ENCODE measurements around the gene RAD9A. TPM values are rescaled to one million over a fixed set of nuclear protein-coding genes. Genes with fewer than 3 reads are reported as not detected.

RAD9A gene
- total RNA-seq, 1 donor from 2014 or later: 28.9 TPM

DNA sequence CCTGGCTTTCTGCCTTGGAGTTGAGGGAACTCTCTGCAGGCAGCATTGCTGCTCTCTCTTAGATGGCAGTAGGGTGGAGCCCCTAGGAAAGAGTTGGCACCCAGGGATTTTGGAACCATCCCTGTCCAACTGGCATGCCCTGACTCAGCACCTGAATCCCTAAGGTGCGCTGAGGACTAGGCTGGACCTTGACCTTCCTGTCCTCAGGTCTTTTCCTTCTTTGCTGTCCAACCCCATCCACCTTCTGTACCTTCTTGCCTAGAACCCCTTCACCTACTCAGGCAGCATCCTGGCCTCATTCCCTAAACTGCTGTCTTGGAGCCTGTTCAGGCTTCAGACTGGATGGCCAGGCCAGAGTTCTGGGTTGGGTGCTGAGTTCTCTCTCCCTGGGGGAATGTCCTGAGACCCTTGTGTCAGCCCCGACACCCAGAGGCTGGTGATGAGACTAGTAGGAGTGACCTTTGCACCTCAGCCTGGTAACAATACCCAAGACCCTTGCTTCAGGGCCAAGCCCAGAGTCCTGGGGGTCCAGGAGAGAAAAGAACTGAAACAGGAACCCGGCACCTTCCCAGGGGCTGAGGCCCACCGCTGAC is 35.9 kb upstream of the RAD9A start:
- Histone ChIP-seq H3K27ac (peak overlapping the region; percentile 94), H3K4me1 (peaks cover 66% of the 10 kb centered on the region), H3K9me3 (no peaks in the 10 kb centered on the region), H3K36me3 (no peaks in the 10 kb centered on the region), H3K27me3 (ENCODE audit: low read depth) (no peaks in the 10 kb centered on the region), H3K4me3 (no peak overlapping the region)
- DNase-seq: no peak
- ATAC-seq: no peak
- TF ChIP-seq, protein P1, sequence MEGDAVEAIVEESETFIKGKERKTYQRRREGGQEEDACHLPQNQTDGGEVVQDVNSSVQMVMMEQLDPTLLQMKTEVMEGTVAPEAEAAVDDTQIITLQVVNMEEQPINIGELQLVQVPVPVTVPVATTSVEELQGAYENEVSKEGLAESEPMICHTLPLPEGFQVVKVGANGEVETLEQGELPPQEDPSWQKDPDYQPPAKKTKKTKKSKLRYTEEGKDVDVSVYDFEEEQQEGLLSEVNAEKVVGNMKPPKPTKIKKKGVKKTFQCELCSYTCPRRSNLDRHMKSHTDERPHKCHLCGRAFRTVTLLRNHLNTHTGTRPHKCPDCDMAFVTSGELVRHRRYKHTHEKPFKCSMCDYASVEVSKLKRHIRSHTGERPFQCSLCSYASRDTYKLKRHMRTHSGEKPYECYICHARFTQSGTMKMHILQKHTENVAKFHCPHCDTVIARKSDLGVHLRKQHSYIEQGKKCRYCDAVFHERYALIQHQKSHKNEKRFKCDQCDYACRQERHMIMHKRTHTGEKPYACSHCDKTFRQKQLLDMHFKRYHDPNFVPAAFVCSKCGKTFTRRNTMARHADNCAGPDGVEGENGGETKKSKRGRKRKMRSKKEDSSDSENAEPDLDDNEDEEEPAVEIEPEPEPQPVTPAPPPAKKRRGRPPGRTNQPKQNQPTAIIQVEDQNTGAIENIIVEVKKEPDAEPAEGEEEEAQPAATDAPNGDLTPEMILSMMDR (IDR thresholded peaks at IDR 0.05): no peak
- intact Hi-C loops (cut with DNase I): no loop called here

DNA sequence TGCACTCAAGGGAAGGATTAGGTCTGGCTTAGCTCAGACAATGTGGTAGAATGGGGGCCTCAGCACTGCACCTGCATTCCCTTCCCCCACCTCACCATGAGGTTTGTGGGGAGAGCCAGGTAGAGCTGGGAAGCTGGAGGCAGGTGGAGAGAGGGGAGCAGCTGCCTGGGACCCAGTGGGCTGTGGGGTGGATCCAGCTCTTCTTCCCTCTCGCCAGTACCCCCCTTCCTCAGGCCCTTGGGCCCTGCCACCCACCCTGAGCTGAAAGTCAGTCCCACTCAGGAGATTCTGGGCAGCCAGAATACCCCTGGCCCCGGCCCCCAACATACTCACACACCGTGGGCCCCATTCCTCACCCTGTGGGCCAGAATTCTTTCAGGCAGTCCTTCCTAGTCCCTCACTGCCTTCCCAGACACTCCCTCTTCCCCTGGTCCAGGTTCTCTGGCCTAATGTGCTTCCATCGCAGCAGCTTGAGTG is 35.4 kb upstream of the RAD9A start:
- H3K27me3 ChIP-seq (ENCODE audit: low read depth): no peaks in the 10 kb centered on the region
- no peak overlapping the region for H3K4me3 ChIP-seq
- no peaks in the 10 kb centered on the region for H3K36me3 ChIP-seq
- H3K27ac ChIP-seq: peak overlapping the region; percentile 94
- intact Hi-C loops (cut with DNase I): no loop called here
- ATAC-seq: no peak
- TF ChIP-seq, protein P1 (IDR thresholded peaks at IDR 0.05): no peak
- H3K9me3 ChIP-seq: no peaks in the 10 kb centered on the region
- no peak for DNase-seq
- H3K4me1 ChIP-seq: peaks cover 61% of the 10 kb centered on the region

DNA sequence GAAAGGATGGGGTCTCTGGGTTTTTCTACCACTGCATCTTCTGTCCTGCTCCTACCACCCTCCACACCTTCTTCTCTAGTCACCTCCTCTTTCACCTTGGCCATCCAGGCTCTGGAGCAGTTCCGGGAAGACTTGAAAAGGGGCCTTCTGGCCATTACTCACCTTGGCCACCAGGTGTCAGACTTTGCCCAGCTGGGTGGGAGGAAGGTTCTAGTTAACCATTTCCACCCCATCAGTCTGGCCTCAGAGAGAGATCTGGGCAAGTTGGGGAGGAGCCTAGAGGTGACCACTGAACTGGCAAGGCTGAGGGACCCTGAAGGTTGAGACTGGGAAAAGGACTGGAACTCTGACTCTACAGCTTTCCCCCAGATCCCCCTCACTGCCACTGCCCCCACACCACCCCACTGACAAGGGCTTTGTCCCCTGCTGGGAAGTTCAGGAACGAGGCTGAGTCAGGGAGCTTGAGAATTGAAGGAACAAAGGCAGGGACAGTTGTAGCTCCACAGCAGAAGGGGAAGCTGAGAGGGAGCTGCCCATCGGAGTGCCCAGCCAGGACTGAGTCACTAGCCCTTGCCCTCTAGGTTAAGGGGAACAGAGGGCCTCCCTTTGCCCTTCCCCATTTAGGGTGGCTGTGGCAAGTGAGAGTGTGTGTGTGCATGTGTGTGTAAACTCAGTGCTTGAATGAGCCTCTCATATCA is 34.8 kb upstream of the RAD9A start:
- TF ChIP-seq, protein P1 (IDR thresholded peaks at IDR 0.05): peak; percentile 94
- no peaks in the 10 kb centered on the region for H3K9me3 ChIP-seq
- no peaks in the 10 kb centered on the region for H3K27me3 ChIP-seq (ENCODE audit: low read depth)
- H3K36me3 ChIP-seq: no peaks in the 10 kb centered on the region
- ATAC-seq (peak; percentile 41 to 56), DNase-seq (peak; percentile 83)
- H3K27ac ChIP-seq: peak overlapping the region; percentile 94
- intact Hi-C loops (cut with DNase I): no loop called here
- H3K4me3 ChIP-seq: no peak overlapping the region
- peaks cover 55% of the 10 kb centered on the region for H3K4me1 ChIP-seq

DNA sequence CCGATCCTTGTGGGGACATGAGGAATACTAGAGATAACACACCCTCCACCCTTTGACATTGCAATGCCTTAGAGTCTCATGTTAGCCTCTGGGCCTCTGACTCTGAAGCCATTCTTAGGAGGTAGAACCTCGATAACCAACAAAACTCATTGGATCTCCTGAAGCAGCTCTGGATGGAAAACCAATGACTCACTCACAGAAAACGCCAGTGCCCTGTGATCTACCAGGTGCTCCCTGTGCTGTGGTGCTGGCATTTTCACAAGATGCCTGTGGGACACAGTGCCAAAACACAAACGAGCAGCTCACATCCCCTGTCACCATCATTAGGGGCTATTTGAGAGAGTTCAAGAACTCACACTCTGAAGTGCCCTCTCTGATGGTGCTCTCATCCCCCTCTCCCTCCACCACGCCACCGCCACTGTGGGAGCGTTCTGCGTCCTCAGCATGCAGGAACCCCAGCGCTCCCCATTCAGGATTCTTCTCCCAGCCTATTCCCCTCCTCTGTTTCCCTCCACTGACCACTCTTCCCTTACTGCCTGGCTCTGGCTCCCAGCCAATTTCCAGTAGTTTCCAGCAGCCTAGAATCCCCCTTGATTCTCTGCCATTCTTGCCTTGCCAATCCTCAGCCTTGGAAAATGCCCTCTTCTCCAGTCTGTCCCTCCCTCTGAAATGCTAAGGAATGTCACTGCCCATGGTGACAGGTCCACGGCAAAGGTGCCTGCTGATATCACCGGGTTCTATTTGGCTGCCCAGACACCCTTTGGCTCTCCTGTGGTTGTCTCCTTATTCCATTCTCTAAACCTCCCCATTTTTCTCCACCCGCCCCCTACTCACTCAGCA is 33.7 kb upstream of the RAD9A start:
- H3K4me3 ChIP-seq: no peak overlapping the region
- H3K27me3 ChIP-seq (ENCODE audit: low read depth): no peaks in the 10 kb centered on the region
- H3K9me3 ChIP-seq: no peaks in the 10 kb centered on the region
- TF ChIP-seq, protein P1 (IDR thresholded peaks at IDR 0.05): no peak
- ATAC-seq (no peak), DNase-seq (no peak)
- peaks cover 46% of the 10 kb centered on the region for H3K4me1 ChIP-seq
- peak overlapping the region; percentile 94 for H3K27ac ChIP-seq
- no peaks in the 10 kb centered on the region for H3K36me3 ChIP-seq
- intact Hi-C loops (cut with DNase I): no loop called here

DNA sequence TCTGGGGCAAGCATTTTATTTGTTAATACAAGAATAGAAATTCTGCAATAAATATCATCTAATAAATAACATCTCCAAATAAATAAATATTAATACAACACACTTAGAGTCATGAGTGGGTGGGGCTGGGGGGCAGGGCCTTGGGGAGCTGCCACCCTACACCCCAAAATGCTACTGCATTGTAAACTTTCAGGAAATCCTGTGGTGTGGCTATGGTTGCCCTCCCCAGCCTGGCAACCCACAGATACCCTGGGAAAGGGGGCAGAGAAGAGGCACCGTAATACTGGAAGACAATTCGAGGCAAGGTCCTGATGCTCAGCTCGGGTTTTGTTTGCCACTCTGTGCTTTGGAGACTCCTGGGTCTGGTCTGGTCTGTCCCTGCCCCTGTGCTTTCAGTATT is 27.6 kb upstream of the RAD9A start:
- TF ChIP-seq, protein P1 (IDR thresholded peaks at IDR 0.05): no peak
- no peak for ATAC-seq
- DNase-seq: no peak
- Histone ChIP-seq H3K27me3 (ENCODE audit: low read depth) (no peaks in the 10 kb centered on the region), H3K27ac (no peak overlapping the region), H3K36me3 (peaks cover 12% of the 10 kb centered on the region), H3K9me3 (no peaks in the 10 kb centered on the region), H3K4me1 (peaks cover 39% of the 10 kb centered on the region), H3K4me3 (no peak overlapping the region)
- intact Hi-C loops (cut with DNase I): no loop called here
